ENCODE measurements around the gene PTPRM.

Gene PTPRM

DNA sequence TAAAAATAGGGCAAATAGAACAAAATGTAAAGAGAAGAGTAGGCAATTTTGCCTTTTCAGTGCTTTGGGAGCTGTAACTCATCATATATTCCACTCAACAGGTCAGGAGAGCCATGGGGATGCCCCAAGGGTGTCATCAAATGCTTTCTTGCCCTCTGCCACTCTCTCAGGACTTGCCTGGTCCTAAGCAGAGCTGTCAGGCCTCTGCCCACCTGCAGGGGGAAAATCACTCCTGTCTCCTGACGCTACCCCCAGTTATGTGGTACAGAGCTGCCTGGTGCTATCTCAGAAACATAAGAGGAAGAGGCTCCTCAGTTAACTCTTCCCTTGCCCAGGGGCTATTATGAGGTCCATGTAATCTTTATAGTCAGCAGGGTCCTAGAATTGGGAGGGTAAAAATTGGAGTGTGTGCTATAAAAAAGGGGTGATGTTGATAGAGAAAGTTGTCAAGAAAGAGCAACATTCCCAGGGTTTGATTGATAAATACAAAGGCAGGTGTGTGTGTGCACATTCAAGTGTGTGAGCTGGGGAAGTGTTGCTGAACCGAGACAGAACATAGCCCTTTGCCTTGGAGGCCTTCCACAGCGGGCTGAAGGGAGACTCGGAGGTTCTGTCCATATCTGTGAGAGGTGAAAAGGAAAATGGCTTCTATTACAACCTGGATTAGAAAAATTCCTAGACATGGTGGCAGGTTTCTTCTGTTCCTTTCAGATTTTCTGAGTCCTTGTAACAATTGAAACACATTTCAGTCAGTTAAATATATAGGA, 25.4 kb downstream of the PTPRM start:
- no peak overlapping the region for H3K9ac ChIP-seq (ENCODE audit: low read depth, low read length)
- no peaks in the 10 kb centered on the region for H3K27me3 ChIP-seq (ENCODE audit: insufficient read depth, low read length, poor library complexity)
- TF ChIP-seq EZH2 (IDR thresholded peaks at IDR 0.05; ENCODE audit: borderline replicate concordance, low read depth, low read length, severe bottlenecking) (no peak), CTCF (IDR thresholded peaks at IDR 0.05; ENCODE audit: borderline replicate concordance, extremely low read depth, low read length, poor library complexity, severe bottlenecking) (no peak)
- no peaks in the 10 kb centered on the region for H3K4me1 ChIP-seq (ENCODE audit: insufficient read depth, low read length)
- no peak overlapping the region for H2AFZ ChIP-seq (ENCODE audit: low read depth, low read length)
- H3K79me2 ChIP-seq (ENCODE audit: insufficient read depth, low read length) = no peaks in the 10 kb centered on the region
- no peaks in the 10 kb centered on the region for H3K36me3 ChIP-seq (ENCODE audit: insufficient read depth, low read length)
- H3K4me2 ChIP-seq (ENCODE audit: insufficient read depth, low read length) = no peak overlapping the region
- no peaks in the 10 kb centered on the region for H4K20me1 ChIP-seq (ENCODE audit: insufficient read depth, low read length)
- no peaks in the 10 kb centered on the region for H3K9me3 ChIP-seq (ENCODE audit: insufficient read depth, low read length, severe bottlenecking)
- DNase-seq = no peak
- no peak for ATAC-seq (ENCODE audit: insufficient read depth, low read depth)
- H3K4me3 ChIP-seq (ENCODE audit: low read depth in 1 of 2, low read length in 2 of 2) = no peak overlapping the region
- H3K27ac ChIP-seq (ENCODE audit: low read length) = no peak overlapping the region

- Histone ChIP-seq H3K4me3 (ENCODE audit: low read depth in 1 of 2, low read length in 2 of 2) (no peak overlapping the region), H3K27ac (ENCODE audit: low read length) (no peak overlapping the region), H3K9me3 (ENCODE audit: insufficient read depth, low read length, severe bottlenecking) (no peaks in the 10 kb centered on the region), H3K27me3 (ENCODE audit: insufficient read depth, low read length, poor library complexity) (no peaks in the 10 kb centered on the region), H3K9ac (ENCODE audit: low read depth, low read length) (no peak overlapping the region), H2AFZ (ENCODE audit: low read depth, low read length) (no peak overlapping the region), H3K36me3 (ENCODE audit: insufficient read depth, low read length) (no peaks in the 10 kb centered on the region), H3K4me2 (ENCODE audit: insufficient read depth, low read length) (no peak overlapping the region), H4K20me1 (ENCODE audit: insufficient read depth, low read length) (no peaks in the 10 kb centered on the region), H3K4me1 (ENCODE audit: insufficient read depth, low read length) (no peaks in the 10 kb centered on the region), H3K79me2 (ENCODE audit: insufficient read depth, low read length) (no peaks in the 10 kb centered on the region)
- ATAC-seq (ENCODE audit: insufficient read depth, low read depth) (no peak), DNase-seq (no peak)
- TF ChIP-seq CTCF (IDR thresholded peaks at IDR 0.05; ENCODE audit: borderline replicate concordance, extremely low read depth, low read length, poor library complexity, severe bottlenecking) (no peak), EZH2 (IDR thresholded peaks at IDR 0.05; ENCODE audit: borderline replicate concordance, low read depth, low read length, severe bottlenecking) (no peak)
Measured at GRCh38 chr18:7593218-7593819, 26.2 kb downstream of the PTPRM start.

DNA sequence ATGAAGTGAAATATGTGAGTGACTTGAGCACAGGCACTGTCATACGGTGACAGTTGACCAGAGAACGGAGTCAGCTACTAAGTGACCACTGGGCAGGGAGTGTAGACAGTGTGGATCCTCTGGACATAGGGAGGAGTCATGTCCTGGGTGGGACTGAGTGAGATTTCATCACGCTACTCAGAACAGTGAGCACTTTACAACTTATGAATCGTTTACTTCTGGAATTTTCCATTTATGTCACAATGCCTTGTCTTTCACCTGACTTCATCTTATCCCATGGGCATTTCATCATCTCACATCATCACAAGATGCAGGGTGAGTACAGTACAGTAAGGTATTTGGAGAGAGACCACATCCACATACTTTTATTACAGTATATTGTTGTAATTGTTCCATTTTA, 29.0 kb downstream of the PTPRM start:
- H3K27ac ChIP-seq (ENCODE audit: low read length) = no peak overlapping the region
- no peak overlapping the region for H3K4me2 ChIP-seq (ENCODE audit: insufficient read depth, low read length)
- H4K20me1 ChIP-seq (ENCODE audit: insufficient read depth, low read length) = no peaks in the 10 kb centered on the region
- no peaks in the 10 kb centered on the region for H3K36me3 ChIP-seq (ENCODE audit: insufficient read depth, low read length)
- no peaks in the 10 kb centered on the region for H3K27me3 ChIP-seq (ENCODE audit: insufficient read depth, low read length, poor library complexity)
- no peaks in the 10 kb centered on the region for H3K9me3 ChIP-seq (ENCODE audit: insufficient read depth, low read length, severe bottlenecking)
- ATAC-seq (ENCODE audit: insufficient read depth, low read depth) (no peak), DNase-seq (no peak)
- H3K79me2 ChIP-seq (ENCODE audit: insufficient read depth, low read length) = no peaks in the 10 kb centered on the region
- no peak overlapping the region for H3K9ac ChIP-seq (ENCODE audit: low read depth, low read length)
- no peaks in the 10 kb centered on the region for H3K4me1 ChIP-seq (ENCODE audit: insufficient read depth, low read length)
- no peak overlapping the region for H3K4me3 ChIP-seq (ENCODE audit: low read depth in 1 of 2, low read length in 2 of 2)
- no peak overlapping the region for H2AFZ ChIP-seq (ENCODE audit: low read depth, low read length)
- no peak for TF ChIP-seq CTCF (IDR thresholded peaks at IDR 0.05; ENCODE audit: borderline replicate concordance, extremely low read depth, low read length, poor library complexity, severe bottlenecking)

Data from DND-41 (cell line).